Retina (tissue), 1 donor: ENCODE measurements around the gene NOC3L.
A peak's percentile ranks its signal among the peaks of the same experiment; 100 is the strongest.
"Not testable (repeated sequence)": the region's sequence is repeated elsewhere in the genome, so short reads cannot be mapped to it uniquely, and the experiment has no call there.

Experiments used
- DNase-seq: peaks from one replicate; pipeline ENCODE4 v3.0.0-alpha.2; 2016

Gene NOC3L

DNA sequence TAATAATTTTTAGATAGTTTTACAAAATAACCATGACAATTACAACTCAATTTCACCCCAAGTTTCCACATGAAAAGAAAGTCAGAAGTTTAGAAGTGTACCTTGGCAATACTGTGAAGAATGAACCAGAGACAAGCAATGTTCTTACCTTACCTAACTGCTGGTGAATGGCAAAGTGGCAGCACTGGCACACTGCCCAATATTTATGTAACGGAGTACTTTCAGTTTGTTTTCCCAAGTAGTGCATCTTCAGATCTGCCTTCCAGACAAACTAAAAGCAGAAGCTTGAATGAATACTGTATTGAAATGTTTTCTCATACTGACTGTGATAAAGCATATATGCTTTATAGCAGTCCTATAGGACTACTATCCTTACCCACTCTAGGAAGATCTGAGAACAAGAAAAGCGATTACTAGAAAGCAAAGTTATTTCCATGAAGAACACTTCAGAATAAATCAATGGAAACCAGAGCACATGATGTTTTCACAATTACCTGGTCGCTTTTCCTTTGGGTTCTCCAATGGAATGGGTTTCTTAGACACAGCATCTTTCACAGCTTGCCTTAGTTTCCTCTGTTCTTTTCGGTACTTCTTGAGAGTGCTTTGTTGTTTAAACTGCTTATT is 1.5 kb downstream of the NOC3L start:
- DNase-seq, result no peak

DNA sequence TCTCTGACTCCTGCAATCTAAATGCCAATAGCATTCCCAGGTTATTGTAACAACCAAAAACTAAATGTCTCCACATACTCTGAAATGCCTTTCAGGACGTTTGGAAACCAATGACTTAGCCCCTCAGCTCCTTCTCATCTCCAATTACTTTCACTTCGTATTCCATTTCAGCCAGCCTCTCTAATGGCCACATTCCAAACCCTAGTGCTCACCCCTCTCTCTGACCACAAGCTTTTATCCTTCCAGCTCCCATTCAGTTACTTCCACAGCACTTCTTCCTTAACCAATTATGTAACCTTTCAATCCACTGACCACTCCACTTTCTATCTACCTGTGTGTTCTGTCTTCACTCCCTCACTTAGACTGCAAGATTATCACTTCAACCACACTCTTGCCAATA is 4.3 kb downstream of the NOC3L start:
- DNase-seq, result no peak

DNA sequence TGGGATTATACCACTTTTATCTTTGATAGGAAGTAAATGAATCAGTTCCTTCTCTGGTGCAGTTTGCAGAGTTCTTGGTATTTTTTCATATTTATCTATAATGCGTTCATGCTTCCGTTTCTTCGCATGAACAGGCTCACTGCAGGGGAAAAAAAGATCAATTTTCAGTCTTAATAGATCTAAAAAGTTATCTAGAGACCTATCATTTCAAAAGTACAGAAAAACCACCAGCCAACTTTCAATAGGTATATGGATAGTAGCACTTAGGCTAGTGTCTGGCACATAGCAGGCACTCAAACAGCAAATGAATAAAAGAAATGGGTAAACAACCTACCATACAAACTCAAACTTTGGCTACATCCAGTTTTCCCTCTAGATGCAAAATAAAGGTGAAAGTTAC is 5.5 kb downstream of the NOC3L start:
- DNase-seq, result no peak

DNA sequence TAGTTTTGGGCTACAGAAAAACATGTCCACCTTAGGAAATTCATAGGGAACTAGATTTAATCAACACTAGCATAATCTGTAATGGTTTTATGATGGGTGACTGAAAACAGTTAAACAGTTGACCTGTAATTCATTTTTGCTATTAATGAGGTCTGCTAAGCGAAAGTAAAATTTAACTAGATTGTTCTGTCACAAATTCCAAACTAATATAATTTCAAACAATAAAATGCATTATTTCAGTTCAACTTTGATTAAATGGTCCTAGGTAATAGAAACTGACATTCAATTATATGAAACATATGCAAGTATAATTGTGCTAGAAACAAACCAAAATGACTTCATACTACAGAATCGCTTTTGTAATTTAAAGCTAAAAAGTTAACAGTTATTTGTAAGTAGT is 6.9 kb downstream of the NOC3L start:
- no peak for DNase-seq

DNA sequence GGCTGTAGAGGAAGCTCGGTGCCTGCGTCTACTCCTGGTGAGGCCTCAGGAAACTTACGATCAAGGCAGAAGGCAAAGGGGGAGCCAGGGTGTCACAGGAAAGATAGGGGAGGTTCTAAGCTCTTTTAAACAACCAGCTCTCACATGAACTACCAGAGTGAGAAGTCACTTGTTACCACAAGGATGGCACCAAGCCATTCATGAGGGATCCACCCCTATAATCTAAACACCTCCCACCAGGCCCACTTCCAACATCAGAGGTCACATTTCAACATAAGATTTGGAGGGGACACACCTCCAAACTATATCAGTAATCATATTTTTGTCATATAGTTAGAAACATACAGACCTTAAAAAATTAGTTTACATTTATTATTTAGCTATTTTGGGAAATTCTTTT is 9.4 kb downstream of the NOC3L start:
- no peak for DNase-seq

DNA sequence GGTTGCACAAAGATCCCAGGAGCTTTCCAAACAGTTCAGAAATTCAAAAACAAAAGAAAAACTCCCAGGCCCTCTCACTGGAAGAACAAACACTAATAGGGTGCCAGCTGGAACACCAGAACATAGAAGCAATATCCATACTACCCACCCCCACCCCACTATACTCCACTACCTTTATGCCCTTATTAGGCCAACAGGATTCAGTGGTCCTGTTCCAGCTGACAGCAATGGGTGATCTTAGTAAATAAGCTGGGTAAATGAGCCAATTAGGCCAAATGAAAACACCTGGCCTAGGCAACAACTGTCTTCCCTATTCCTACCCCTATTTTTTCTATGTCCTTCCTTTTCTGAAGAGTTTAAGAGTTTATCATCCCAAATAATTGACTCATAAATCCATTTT is 11.7 kb downstream of the NOC3L start:
- no peak for DNase-seq

DNA sequence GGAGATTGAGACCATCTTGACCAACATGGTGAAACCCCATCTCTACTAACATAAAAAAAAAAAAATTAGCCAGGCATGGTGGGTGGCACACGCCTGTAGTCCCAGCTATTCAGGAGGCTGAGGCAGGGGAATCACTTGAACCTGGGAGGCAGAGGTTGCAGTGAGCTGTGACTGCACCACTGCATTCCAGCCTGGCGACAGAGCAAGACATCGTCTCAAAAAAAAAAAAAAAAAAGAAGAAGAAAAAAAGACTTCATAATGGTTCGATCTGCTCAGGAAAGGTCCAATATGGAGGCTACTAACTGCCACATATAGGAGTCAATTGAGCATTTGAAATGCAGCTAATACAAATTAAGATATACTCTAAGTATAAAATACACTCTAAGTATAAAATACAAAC is 12.2 kb downstream of the NOC3L start:
- not testable (repeated sequence) for DNase-seq

DNA sequence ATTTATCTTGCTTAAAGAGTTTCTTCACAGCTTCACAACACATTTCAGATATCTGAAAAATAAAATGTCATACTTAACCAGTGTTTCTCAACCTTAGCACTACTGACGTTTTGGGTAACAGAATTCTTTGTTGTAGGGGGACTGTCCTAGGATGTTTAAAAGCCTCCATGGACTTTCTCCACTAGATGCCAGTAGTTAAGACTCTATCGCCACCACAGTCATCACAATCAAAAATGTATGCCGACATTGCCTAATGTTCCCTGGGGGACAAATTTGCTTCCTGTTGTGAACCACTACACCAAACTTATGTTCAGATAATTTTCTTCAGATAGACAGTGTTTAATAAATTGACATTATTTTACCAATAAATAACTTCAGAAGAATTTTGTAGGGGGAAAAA is 13.4 kb downstream of the NOC3L start:
- no peak for DNase-seq

GRCh38 chr10:94344522-94345122 is 18.1 kb downstream of the NOC3L start:
- no peak for DNase-seq

GRCh38 chr10:94343151-94343550 is 19.6 kb downstream of the NOC3L start:
- no peak for DNase-seq

DNA sequence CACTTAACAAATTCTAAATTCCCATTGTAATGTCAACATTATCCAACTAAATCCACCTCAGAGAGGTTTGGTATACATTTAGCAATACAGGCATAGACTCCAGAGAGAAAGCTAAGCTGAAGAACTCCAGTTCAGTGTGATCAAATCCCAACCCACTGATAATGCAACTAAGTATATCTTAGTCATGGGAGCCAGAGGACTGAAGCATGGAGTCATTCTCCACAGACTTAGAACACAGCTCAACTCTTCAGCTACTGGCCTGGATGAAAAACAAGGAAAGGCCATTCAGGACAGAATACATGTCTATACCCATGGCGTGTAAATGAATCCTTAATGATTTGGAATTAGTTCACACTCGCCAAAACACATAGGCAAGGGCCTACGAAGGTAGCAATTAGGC is 27.9 kb downstream of the NOC3L start:
- no peak for DNase-seq

- no peak for DNase-seq
Observed at GRCh38 chr10:94333051-94333450, 29.7 kb downstream of the NOC3L start.

DNA sequence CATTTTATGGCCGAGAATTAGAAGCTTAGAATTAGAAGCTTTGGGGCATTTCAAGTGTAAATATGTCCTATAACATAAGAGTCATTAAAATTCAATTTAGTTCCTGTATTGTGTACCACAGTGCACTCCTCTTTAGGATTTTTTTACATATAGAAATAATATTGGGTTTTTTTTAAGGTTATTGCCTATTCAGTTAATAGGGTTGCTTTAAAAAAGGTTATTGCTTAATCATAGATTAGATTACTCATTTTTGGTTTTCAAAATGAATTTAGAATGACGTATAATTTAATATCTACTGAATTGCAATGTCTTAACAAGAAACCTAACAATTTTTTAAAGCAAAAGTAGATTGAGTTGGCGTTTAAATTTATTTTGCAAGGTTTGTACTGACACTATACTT is 34.1 kb downstream of the NOC3L start:
- no peak for DNase-seq

DNA sequence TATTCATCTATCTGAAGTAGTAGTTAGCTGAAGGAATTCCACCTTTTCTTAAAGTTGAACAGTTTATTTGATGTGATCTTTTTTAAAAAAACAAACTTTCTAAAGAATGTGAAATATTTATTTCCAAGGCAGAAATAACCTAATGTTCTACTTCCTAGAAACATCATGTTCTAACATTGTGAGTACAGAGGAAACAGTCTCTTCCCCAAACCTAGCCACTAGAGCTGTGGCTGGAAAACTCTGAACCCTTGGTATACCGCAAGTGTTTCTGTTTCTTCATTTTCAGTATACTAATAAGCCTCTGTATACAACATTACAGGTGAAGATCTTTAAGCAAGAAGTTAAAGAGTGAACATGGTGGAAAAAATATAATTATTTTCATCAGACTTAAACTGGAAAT is 35.1 kb downstream of the NOC3L start:
- no peak for DNase-seq

DNA sequence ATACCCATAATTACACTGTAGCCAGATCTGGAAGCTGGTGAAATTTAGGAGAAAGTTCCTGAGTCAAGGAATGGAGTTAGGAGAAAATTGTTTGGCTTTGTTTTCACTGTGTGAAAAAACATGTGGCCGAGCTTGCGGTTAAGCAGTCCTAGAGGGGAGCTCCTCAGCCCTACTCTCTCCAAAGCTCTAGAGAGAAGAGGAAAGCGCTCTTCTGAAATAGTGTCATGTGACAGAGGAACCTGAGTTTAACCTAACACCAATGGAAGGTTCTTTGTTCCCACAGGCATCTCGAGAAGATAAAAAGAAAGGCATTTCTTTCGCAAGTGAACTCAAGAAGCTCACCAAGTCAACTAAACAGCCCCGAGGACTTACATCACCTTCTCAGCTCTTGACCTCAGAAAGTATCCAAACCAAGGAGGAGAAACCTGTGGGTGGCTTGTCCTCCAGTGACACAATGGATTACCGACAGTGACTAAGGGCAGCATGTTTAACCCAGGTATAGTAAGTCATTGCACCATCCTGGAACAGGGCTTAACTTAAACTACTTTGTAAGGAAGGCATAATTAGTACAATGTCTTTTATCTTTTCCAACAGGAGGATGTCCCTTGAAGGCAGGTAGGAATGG is 38.0 kb downstream of the NOC3L start:
- no peak for DNase-seq

- DNase-seq, result peak; percentile 54
Observed at GRCh38 chr10:94320285-94320914, 42.3 kb downstream of the NOC3L start.

DNA sequence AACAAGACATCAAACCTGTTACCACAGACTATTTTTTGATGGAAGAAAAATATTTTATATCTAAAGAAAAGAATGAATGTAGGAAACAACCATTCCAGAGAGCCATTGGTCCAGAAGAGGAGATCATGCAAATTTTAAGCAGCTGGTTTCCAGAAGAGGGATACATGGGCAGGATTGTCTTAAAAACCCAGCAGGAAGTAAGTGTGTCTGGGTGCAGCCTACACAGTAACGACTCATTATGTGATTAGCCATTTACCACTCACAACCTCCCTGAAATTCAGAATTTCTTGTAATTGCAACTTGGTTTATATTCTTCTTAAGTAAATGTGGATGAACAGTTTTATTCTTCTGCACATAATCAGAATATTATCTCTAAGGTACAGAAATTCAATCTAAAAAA is 46.2 kb downstream of the NOC3L start:
- no peak for DNase-seq

GRCh38 chr10:94315975-94316464 is 46.7 kb downstream of the NOC3L start:
- no peak for DNase-seq

DNA sequence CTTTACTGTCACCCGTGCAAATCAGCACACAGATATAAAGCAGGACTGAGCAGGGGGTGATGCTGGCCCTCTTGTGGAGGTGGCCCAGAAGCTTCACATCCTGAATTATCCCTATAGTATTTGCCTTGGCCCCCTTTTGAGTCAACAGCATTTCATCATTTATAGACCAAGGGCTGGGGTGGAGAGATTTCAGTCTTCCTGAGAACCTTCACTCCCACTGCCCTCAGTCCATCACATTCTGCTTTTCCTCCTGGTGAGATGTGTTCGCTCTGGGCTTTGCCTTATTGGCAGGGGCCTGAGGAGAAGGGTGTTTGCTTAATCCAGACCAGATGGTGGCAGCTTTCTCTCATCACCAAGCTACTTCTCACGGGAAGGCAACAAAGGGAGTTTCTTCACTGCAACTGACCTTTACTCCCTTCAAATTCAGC is 47.7 kb downstream of the NOC3L start:
- DNase-seq, result no peak

DNA sequence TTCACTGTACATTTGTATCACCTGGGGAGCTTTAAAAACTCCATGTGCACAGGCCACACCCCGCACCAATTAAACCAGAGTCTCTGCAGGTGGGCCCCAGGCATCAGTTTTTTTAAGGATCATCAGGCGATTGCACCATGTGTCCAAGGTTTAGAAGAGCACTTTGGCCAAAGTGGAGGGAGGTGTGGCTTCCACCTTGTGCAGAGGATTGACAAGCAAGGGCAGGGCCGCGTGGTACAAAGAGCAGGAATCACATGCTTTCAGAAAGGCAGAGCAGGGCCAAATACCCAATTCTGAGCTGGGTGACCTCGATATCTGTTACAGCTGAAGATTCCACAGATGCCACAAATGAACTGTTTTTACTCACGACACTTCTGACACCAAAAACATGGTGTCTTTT is 52.4 kb downstream of the NOC3L start:
- no peak for DNase-seq

GRCh38 chr10:94308866-94309265 is 53.9 kb downstream of the NOC3L start:
- DNase-seq, result no peak

DNA sequence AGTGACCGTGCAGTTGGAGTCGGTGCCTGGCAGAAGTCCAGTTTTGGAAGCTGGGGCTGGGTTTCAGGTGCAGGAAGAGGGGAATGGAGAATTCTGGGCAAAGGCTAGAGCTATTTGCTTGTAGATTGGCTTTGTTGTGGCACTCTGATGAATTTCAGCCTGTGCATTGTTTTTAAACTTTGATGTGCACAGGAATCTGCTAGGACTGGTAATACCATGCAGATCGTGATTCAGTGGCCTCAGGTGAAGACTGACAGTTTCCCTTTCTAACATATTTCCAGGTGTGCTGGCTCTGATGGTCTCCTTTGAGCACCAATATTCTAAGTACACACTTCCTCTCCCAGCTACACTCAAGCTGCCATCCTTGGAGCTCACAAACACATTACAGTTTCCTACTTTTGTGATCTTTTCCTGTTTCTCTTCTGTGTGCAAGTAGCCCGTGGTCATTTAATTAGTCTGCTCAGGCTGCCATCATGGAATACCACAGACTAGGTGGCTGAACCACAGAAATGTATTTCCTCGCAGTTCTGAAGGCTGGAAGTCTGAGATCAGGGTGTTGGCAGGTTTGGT is 55.6 kb downstream of the NOC3L start:
- no peak for DNase-seq

DNA sequence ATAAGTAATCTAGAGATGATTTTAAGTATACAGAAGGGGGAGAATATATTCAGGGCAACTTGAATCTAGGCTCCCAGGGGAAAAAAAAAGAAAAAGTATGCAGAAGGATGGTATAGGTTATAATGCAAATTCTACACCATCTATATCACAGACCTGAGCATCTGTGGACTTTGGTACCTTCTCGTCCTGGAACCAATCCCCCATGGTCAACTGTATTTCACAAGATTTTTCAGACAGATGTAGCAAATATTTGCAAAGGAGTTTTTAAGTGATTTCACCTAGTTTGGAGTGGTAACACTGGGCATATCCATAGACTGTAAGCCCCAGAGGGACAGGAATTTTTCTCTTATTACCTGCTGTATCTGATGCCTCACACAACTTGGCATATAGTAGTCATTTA is 58.8 kb downstream of the NOC3L start:
- no peak for DNase-seq

DNA sequence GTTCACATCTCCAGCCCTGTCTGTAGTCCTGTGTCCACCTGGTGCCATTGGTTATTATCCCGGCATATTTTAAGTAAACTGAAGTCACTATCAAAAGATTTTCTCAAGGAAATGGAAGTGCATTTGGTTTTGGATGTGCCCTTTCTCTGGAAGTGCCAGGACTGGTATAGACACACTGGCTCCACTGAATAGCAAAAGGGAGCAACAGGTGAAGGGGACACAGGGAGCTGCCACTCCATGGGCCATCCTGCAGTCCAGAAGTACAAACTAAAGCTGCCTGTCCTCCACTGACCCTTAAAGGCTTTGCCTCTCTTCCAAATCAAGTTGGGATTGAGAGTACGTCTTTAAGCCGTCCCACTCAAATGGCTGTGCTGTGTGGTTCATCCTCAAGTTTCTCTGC is 62.7 kb downstream of the NOC3L start:
- DNase-seq, result no peak
